Karpas-422 (cell line): Measurements from ENCODE around the gene CCDC102B. TPM values are rescaled to one million over a fixed set of nuclear protein-coding genes. Genes with fewer than 3 reads are reported as not detected.
"Not testable (repeated sequence)": the region's sequence is repeated elsewhere in the genome, so short reads cannot be mapped to it uniquely, and the experiment has no call there.

Experiments used
- DNase-seq: peaks from one replicate; pipeline ENCODE4 v3.0.0-alpha.2; 2015
- H2AFZ ChIP-seq: fragments of 200-600 bp; sonication (generic); 2 replicates; pipeline ENCODE4 v1.6.1; 2014; ENCODE audit warnings: antibody characterized with exemption, low read length, mixed read lengths
- H3K27ac ChIP-seq: fragments of 200-600 bp; sonication (generic); 2 replicates; pipeline ENCODE4 v1.5.1; 2014; ENCODE audit warnings: mild to moderate bottlenecking, low read length, moderate library complexity
- H3K27me3 ChIP-seq: fragments of 200-600 bp; sonication (generic); 2 replicates; pipeline ENCODE4 v1.6.1; 2014; ENCODE audit warnings: low read length, mixed read lengths
- H3K36me3 ChIP-seq: fragments of 200-600 bp; sonication (generic); 2 replicates; pipeline ENCODE4 v1.6.1; 2014; ENCODE audit warnings: low read length, mixed read lengths; ENCODE audit not compliant: insufficient read depth
- H3K4me1 ChIP-seq: fragments of 200-600 bp; sonication (generic); 2 replicates; pipeline ENCODE4 v1.6.1; 2014; ENCODE audit warnings: mild to moderate bottlenecking, low read length, mixed read lengths
- H3K4me2 ChIP-seq: fragments of 200-600 bp; sonication (generic); 2 replicates; pipeline ENCODE4 v1.6.1; 2014; ENCODE audit warnings: low read length, low read depth, mild to moderate bottlenecking; ENCODE audit not compliant: poor library complexity, severe bottlenecking
- H3K4me3 ChIP-seq: fragments of 200-600 bp; sonication (generic); 2 replicates; pipeline ENCODE4 v1.5.1; 2014; ENCODE audit warnings: mild to moderate bottlenecking, antibody characterized with exemption, low read length, mixed read lengths
- H3K79me2 ChIP-seq: fragments of 200-600 bp; sonication (generic); 2 replicates; pipeline ENCODE4 v1.6.1; 2014; ENCODE audit warnings: mild to moderate bottlenecking, low read length, mixed read lengths
- H3K9ac ChIP-seq: fragments of 200-600 bp; sonication (generic); 2 replicates; pipeline ENCODE4 v1.6.0; 2014; ENCODE audit warnings: low read length
- H3K9me2 ChIP-seq: fragments of 200-600 bp; sonication (generic), shearing (Covaris generic); replicated peaks from 2 replicates; pipeline ENCODE4 v1.6.0; 2014; ENCODE audit warnings: mild to moderate bottlenecking, low read length, moderate library complexity; ENCODE audit not compliant: insufficient read depth
- H3K9me3 ChIP-seq: fragments of 300-700, 200-600 bp; sonication (generic); 2 replicates; pipeline ENCODE4 v1.6.1; 2014; ENCODE audit warnings: low read length, mixed read lengths
- H4K20me1 ChIP-seq: fragments of 200-600 bp; sonication (generic); 2 replicates; pipeline ENCODE4 v1.6.1; 2014; ENCODE audit warnings: mild to moderate bottlenecking, antibody characterized with exemption, low read length, low read depth; ENCODE audit not compliant: insufficient read depth
- total RNA-seq: library from RNA; depleted of rRNA; stranded (reverse); fragments of >200 nt; shearing (Covaris generic); gene quantifications from 2 replicates; pipeline ENCODE4 v1.2.3, GENCODE V29; 2014; ENCODE audit warnings: low replicate concordance

Gene CCDC102B
- total RNA-seq, 1 experiment from 2014 or later = 10.0 TPM

DNA sequence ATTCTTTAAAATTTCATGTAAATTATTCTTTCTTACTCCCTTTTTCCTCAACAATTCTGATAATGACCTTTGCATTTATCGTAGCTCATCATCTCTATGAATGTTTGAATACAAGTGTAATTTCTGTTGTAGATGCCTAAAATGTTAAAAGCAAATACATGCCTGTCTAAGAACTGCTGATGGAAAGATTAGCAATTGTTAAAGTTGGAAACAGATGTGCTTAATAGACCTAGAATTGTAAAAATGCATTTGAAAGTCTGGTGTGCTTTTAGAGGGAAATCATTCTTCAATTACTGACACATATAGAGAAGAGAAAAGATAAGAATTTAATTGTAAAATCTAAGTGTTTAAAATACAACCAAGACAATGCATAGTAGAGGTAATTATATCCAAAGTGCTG is 50.4 kb downstream of the CCDC102B start:
- H3K9ac ChIP-seq = no peak overlapping the region
- no peaks in the 10 kb centered on the region for H4K20me1 ChIP-seq
- no peak overlapping the region for H3K27ac ChIP-seq
- no peak overlapping the region for H2AFZ ChIP-seq
- no peak for DNase-seq
- H3K4me1 ChIP-seq = no peaks in the 10 kb centered on the region
- no peak overlapping the region for H3K4me2 ChIP-seq
- no peaks in the 10 kb centered on the region for H3K27me3 ChIP-seq
- no peaks in the 10 kb centered on the region for H3K9me2 ChIP-seq
- no peaks in the 10 kb centered on the region for H3K36me3 ChIP-seq
- no peaks in the 10 kb centered on the region for H3K79me2 ChIP-seq
- no peaks in the 10 kb centered on the region for H3K9me3 ChIP-seq
- no peak overlapping the region for H3K4me3 ChIP-seq

DNA sequence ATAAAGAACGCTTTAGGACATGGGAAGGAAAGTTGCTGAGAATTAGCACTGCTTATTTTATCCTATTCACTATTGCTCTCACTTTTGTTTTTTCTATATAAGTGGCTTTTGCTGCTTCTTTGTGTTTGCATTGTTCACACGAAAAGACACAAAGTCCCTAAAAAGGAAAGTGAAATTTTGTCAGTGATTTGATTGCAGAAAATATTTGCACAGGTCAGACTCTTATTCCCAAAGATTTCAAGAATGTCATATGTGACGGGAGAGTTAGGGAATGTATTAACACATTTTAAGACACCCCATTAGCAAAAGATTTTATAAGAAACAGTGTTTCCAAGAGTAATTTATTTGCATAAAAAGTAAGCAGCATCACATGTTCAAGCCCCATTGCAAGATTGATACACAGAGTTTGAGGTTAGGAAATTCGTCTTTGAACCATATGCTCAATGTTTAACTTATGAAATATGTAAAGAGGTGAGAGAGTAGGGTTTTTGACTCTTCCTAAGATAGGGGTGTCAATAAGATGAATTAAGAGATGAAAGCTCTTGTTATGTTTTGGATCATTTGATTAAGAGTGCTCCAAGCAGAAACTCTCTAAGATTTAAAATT is 57.0 kb downstream of the CCDC102B start:
- H3K4me3 ChIP-seq = no peak overlapping the region
- H3K36me3 ChIP-seq = no peaks in the 10 kb centered on the region
- H3K9me2 ChIP-seq = no peaks in the 10 kb centered on the region
- no peak overlapping the region for H2AFZ ChIP-seq
- H3K4me1 ChIP-seq = no peaks in the 10 kb centered on the region
- H3K27me3 ChIP-seq = no peaks in the 10 kb centered on the region
- H4K20me1 ChIP-seq = no peaks in the 10 kb centered on the region
- H3K27ac ChIP-seq = no peak overlapping the region
- no peak overlapping the region for H3K9ac ChIP-seq
- no peaks in the 10 kb centered on the region for H3K9me3 ChIP-seq
- H3K4me2 ChIP-seq = no peak overlapping the region
- no peak for DNase-seq
- H3K79me2 ChIP-seq = no peaks in the 10 kb centered on the region

DNA sequence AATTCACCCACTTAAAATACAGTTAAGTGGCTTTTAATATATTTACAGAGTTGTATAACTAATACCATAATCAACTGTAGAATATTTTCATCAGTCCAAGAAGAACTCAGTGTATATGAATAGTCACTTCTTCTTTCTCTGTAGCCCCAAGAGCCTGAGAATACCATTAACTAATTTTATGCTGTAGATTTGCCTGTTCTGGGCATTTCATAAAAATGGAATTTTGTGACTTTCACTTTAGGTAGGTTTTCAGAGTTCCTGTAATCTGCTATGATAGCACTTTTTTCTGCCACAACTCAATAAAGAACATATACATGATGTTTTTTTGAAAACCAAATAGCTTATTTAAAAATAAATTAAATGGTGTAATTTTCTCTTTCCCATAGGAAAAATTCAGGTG is 57.6 kb downstream of the CCDC102B start:
- Histone ChIP-seq H3K4me2 (no peak overlapping the region), H2AFZ (no peak overlapping the region), H3K9me3 (no peaks in the 10 kb centered on the region), H3K9ac (no peak overlapping the region), H3K27ac (no peak overlapping the region), H3K79me2 (no peaks in the 10 kb centered on the region), H4K20me1 (no peaks in the 10 kb centered on the region), H3K9me2 (no peaks in the 10 kb centered on the region), H3K4me1 (no peaks in the 10 kb centered on the region), H3K4me3 (no peak overlapping the region), H3K36me3 (no peaks in the 10 kb centered on the region), H3K27me3 (no peaks in the 10 kb centered on the region)
- DNase-seq = no peak

DNA sequence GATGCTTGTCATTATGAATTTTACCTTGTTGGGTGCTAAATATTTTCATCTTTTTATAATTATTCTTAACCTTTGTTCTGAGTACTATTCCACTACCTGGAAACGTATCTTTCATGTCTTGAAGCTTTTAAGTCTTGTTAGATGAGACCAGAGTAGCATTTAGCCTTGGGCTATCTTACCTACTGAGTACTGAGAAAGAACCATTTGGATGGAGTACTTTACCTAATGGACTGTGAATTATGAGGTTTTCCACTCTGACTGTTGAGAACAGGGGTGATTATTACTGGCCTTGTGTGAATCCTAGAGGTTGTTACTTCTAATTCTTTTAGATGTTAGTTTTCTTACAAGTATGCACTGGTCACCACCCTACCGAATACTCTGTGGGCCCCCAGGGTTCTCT is 63.5 kb downstream of the CCDC102B start:
- Histone ChIP-seq H3K9me2 (no peaks in the 10 kb centered on the region), H3K9me3 (no peaks in the 10 kb centered on the region), H3K4me1 (no peaks in the 10 kb centered on the region), H3K27me3 (no peaks in the 10 kb centered on the region), H2AFZ (no peak overlapping the region), H4K20me1 (no peaks in the 10 kb centered on the region), H3K4me3 (no peak overlapping the region), H3K36me3 (no peaks in the 10 kb centered on the region), H3K27ac (no peak overlapping the region), H3K4me2 (no peak overlapping the region), H3K9ac (no peak overlapping the region), H3K79me2 (no peaks in the 10 kb centered on the region)
- DNase-seq = no peak

DNA sequence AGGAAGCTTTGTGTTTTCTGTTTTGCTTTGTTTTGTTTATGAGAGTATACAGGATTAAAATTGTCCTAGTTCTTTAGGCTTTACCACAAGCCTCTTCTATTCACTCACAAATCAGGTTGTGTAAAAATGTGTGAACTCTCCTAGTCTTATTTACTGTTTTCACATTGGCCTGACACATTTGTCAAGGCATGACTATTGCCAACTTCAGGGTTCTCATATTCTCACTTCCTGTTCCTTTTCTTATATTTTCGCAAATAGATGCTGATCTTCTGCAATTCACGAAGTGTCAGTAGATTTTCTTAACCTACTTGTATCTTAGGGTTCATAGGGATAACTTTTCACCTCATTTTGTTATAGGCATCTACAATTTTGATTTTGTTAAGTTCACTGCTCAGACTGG is 67.1 kb downstream of the CCDC102B start:
- no peaks in the 10 kb centered on the region for H3K36me3 ChIP-seq
- no peak for DNase-seq
- H4K20me1 ChIP-seq = no peaks in the 10 kb centered on the region
- H3K27ac ChIP-seq = no peak overlapping the region
- no peaks in the 10 kb centered on the region for H3K79me2 ChIP-seq
- no peaks in the 10 kb centered on the region for H3K9me3 ChIP-seq
- no peaks in the 10 kb centered on the region for H3K4me1 ChIP-seq
- H3K4me3 ChIP-seq = no peak overlapping the region
- no peaks in the 10 kb centered on the region for H3K27me3 ChIP-seq
- H3K4me2 ChIP-seq = no peak overlapping the region
- H2AFZ ChIP-seq = no peak overlapping the region
- no peak overlapping the region for H3K9ac ChIP-seq
- H3K9me2 ChIP-seq = no peaks in the 10 kb centered on the region

DNA sequence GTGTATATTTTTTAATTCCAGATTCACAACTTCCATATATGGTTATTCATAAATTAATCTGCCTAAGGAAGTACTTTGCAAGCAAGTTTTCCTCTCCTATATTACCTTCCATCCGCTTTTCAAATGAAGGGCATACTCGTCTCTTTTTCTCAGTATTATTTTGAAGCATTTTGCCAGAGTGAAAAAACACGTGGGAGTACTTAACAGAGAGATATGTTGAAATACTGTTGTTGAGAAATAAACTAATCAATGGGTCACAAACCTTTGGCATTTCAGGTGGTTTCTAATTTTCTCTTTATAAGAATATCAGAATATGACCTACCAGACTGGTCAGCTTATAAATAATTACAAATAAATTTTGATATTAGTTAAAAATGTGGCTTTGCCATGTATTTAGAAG is 67.6 kb downstream of the CCDC102B start:
- H3K9me2 ChIP-seq = no peaks in the 10 kb centered on the region
- no peaks in the 10 kb centered on the region for H4K20me1 ChIP-seq
- H3K4me1 ChIP-seq = no peaks in the 10 kb centered on the region
- no peaks in the 10 kb centered on the region for H3K36me3 ChIP-seq
- H3K4me2 ChIP-seq = no peak overlapping the region
- no peak for DNase-seq
- H3K79me2 ChIP-seq = no peaks in the 10 kb centered on the region
- H3K27me3 ChIP-seq = no peaks in the 10 kb centered on the region
- H3K4me3 ChIP-seq = no peak overlapping the region
- no peak overlapping the region for H2AFZ ChIP-seq
- H3K9me3 ChIP-seq = no peaks in the 10 kb centered on the region
- no peak overlapping the region for H3K27ac ChIP-seq
- H3K9ac ChIP-seq = no peak overlapping the region

DNA sequence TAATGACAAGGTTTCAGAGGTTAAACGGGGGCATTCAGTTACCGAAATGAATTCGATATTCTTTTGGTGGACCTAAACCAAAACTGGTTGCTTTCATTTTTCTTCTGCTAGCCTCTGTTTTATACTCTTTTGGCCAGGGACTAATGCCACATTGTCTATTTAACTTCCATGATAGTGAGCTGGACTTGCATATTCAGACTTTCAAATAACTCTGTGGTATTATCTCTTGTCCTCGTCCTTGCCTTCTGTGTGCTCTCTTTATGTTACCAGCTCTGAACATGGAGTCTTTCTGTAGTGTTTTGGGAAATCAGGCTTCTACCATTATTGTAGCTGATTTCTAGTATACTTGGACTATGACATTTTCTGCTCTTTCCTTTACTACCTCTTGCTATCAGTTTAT is 75.1 kb downstream of the CCDC102B start:
- H3K9ac ChIP-seq = no peak overlapping the region
- no peak overlapping the region for H3K27ac ChIP-seq
- H3K79me2 ChIP-seq = no peaks in the 10 kb centered on the region
- no peaks in the 10 kb centered on the region for H3K27me3 ChIP-seq
- H3K9me2 ChIP-seq = no peaks in the 10 kb centered on the region
- H3K36me3 ChIP-seq = no peaks in the 10 kb centered on the region
- H3K4me3 ChIP-seq = no peak overlapping the region
- H2AFZ ChIP-seq = no peak overlapping the region
- H3K4me1 ChIP-seq = no peaks in the 10 kb centered on the region
- no peaks in the 10 kb centered on the region for H3K9me3 ChIP-seq
- H3K4me2 ChIP-seq = no peak overlapping the region
- DNase-seq = no peak
- H4K20me1 ChIP-seq = no peaks in the 10 kb centered on the region

DNA sequence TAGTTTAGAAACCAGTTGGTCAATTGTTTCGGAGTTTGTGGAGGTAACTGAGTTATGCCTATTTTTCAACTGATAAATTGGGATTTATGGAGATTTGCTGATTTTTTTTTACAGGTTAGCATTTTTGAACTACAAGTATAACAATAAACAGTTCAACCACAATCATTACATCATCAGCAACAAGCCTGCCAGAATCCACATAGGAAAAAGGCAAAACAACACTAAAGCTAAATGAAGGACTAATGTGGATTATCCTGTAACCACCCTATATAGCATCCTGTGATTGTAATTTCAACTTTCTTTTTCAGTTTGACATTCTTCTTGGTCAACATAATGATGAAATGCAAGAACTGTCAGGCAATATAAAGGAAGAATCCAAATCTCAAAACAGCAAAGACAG is 76.5 kb downstream of the CCDC102B start:
- Histone ChIP-seq H3K9me2 (no peaks in the 10 kb centered on the region), H3K27ac (no peak overlapping the region), H3K4me3 (no peak overlapping the region), H3K79me2 (no peaks in the 10 kb centered on the region), H2AFZ (no peak overlapping the region), H3K9me3 (no peaks in the 10 kb centered on the region), H3K36me3 (no peaks in the 10 kb centered on the region), H3K9ac (no peak overlapping the region), H3K4me1 (no peaks in the 10 kb centered on the region), H3K4me2 (no peak overlapping the region), H3K27me3 (no peaks in the 10 kb centered on the region), H4K20me1 (no peaks in the 10 kb centered on the region)
- DNase-seq = no peak

DNA sequence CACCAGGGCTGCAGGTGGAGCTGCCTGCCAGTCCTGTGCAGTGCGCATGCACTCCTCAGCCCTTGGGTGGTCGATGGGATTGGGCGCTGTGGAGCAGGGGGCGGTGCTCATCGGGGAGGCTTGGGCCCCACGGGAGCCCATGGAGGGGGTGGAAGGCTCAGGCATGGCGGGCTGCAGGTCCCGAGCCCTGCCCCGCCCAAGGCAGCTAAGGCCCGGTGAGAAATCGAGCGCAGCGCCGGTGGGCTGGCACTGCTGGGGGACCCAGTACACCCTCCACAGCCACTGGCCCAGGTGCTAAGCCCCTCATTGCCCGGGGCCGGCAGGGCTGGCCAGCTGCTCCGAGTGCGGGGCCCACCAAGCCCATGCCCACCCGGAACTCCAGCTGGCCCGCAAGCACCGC is 82.1 kb downstream of the CCDC102B start:
- not testable (repeated sequence) for DNase-seq, H3K9me3 ChIP-seq

More for the DNA sequence above, 82.1 kb downstream of the CCDC102B start:
- not testable (repeated sequence) for H3K4me2 ChIP-seq, H3K36me3 ChIP-seq, H4K20me1 ChIP-seq, H3K4me3 ChIP-seq, H3K79me2 ChIP-seq, H3K9ac ChIP-seq, H3K27ac ChIP-seq, H3K27me3 ChIP-seq, H3K4me1 ChIP-seq, H2AFZ ChIP-seq, H3K9me2 ChIP-seq
